ENCODE measurements around the gene NEK1. TPM values are rescaled to one million over a fixed set of nuclear protein-coding genes. Genes with fewer than 3 reads are reported as not detected.

NEK1 gene
- total and polyA plus RNA-seq, 2 of the 13 experiments (the other 11 are each of a cell fraction or from before 2014, with no cell fraction given), result 2.9 to 5.4 TPM

GRCh38 chr4:169492436-169493163, 119.8 kb downstream of the NEK1 start (continued):
- peak; percentile 76 for TF ChIP-seq SMC3 (IDR thresholded peaks at IDR 0.05; ENCODE audit: low read length)
- peak; percentile 53; the same call in 1 of the 2 replicates for TF ChIP-seq RAD21 (CRISPR knock-in tag; IDR thresholded peaks at IDR 0.05)
- 0 out of 2 replicates have a peak, but pooled peaks have one; percentile 26 for TF ChIP-seq BORCS8-MEF2B (CRISPR knock-in tag; IDR thresholded peaks at IDR 0.05)
- TF ChIP-seq IKZF5 (CRISPR knock-in tag; IDR thresholded peaks at IDR 0.05), result no peak
- no peak for TF ChIP-seq TAF15 (IDR thresholded peaks at IDR 0.05; ENCODE audit: low read depth, low read length, poor library complexity, severe bottlenecking)
- TF ChIP-seq EZH2 (conservative IDR thresholded peaks at IDR 0.05; ENCODE audit: low read depth, low read length), result no peak
- TF ChIP-seq CTCF (CRISPR knock-in tag; IDR thresholded peaks at IDR 0.05), result peak; percentile 74
- TF ChIP-seq FOXA3 (CRISPR knock-in tag; IDR thresholded peaks at IDR 0.05), result no peak
- no peak for TF ChIP-seq ZNF513 (CRISPR knock-in tag; conservative IDR thresholded peaks at IDR 0.05)
- TF ChIP-seq ZNF839 (CRISPR knock-in tag; IDR thresholded peaks at IDR 0.05; ENCODE audit: borderline replicate concordance), result no peak
- no peak for TF ChIP-seq ARID4A (CRISPR knock-in tag; IDR thresholded peaks at IDR 0.05; ENCODE audit: borderline replicate concordance)
- TF ChIP-seq ZNF451 (CRISPR knock-in tag; IDR thresholded peaks at IDR 0.05), result no peak
- TF ChIP-seq PATZ1 (CRISPR knock-in tag; IDR thresholded peaks at IDR 0.05), result no peak

Measured in HepG2 (cell line).